ENCODE data around the gene USB1.

DNA sequence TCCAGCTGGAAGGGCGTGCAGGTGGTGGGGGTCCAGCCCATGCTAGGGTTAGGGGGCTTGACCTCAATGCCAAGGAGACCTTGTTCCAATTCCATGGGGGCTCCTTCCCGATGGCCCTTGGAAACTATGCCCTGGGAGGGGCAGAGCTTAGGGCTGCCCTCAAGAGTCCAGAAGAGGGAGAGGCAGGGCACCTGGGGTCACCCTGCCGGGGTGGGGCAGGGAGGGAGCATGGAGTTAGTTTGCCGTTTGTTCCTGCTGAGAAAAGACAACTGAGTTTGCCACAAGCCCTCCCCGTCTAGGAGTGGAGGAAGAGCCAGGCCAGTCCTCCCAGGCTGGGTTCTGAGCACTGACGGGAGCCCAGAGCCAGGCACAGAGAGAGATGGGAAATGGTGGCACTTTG is 45.7 kb downstream of the USB1 start:
- TF ChIP-seq CTCF (tag by site-specific recombination; IDR thresholded peaks at IDR 0.05) (no peak), ZNF777 (tag by site-specific recombination; IDR thresholded peaks at IDR 0.05; ENCODE audit: borderline replicate concordance) (no peak), ZNF274 (IDR thresholded peaks at IDR 0.05; ENCODE audit: low read length) (no peak), ZNF274 (tag by site-specific recombination; IDR thresholded peaks at IDR 0.05; ENCODE audit: borderline replicate concordance) (no peak), KLF10 (tag by site-specific recombination; IDR thresholded peaks at IDR 0.05) (no peak), ZNF792 (tag by site-specific recombination; IDR thresholded peaks at IDR 0.05) (no peak), BCL11A (tag by site-specific recombination; IDR thresholded peaks at IDR 0.05; ENCODE audit: low read depth) (no peak), PRDM10 (tag by site-specific recombination; IDR thresholded peaks at IDR 0.05) (no peak), REST (tag by site-specific recombination; IDR thresholded peaks at IDR 0.05) (no peak), ZNF324 (tag by site-specific recombination; IDR thresholded peaks at IDR 0.05) (no peak), ZNF664 (tag by site-specific recombination; IDR thresholded peaks at IDR 0.05) (no peak)
- TF ChIP-seq, protein P1, sequence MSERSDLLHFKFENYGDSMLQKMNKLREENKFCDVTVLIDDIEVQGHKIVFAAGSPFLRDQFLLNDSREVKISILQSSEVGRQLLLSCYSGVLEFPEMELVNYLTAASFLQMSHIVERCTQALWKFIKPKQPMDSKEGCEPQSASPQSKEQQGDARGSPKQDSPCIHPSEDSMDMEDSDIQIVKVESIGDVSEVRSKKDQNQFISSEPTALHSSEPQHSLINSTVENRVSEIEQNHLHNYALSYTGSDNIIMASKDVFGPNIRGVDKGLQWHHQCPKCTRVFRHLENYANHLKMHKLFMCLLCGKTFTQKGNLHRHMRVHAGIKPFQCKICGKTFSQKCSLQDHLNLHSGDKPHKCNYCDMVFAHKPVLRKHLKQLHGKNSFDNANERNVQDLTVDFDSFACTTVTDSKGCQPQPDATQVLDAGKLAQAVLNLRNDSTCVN (tag by site-specific recombination; optimal IDR thresholded peaks at IDR 0.05), result no peak
- TF ChIP-seq, protein P2, sequence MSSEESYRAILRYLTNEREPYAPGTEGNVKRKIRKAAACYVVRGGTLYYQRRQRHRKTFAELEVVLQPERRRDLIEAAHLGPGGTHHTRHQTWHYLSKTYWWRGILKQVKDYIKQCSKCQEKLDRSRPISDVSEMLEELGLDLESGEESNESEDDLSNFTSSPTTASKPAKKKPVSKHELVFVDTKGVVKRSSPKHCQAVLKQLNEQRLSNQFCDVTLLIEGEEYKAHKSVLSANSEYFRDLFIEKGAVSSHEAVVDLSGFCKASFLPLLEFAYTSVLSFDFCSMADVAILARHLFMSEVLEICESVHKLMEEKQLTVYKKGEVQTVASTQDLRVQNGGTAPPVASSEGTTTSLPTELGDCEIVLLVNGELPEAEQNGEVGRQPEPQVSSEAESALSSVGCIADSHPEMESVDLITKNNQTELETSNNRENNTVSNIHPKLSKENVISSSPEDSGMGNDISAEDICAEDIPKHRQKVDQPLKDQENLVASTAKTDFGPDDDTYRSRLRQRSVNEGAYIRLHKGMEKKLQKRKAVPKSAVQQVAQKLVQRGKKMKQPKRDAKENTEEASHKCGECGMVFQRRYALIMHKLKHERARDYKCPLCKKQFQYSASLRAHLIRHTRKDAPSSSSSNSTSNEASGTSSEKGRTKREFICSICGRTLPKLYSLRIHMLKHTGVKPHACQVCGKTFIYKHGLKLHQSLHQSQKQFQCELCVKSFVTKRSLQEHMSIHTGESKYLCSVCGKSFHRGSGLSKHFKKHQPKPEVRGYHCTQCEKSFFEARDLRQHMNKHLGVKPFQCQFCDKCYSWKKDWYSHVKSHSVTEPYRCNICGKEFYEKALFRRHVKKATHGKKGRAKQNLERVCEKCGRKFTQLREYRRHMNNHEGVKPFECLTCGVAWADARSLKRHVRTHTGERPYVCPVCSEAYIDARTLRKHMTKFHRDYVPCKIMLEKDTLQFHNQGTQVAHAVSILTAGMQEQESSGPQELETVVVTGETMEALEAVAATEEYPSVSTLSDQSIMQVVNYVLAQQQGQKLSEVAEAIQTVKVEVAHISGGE (tag by site-specific recombination; conservative IDR thresholded peaks at IDR 0.05; ENCODE audit: low read depth), result no peak

All from HEK293 (cell line).